Astrocyte (in vitro differentiated cells and primary cell): Measurements from ENCODE around the gene HSPA4. TPM values are rescaled to one million over a fixed set of nuclear protein-coding genes. Genes with fewer than 3 reads are reported as not detected.

Source experiments
- DNase-seq: peaks from one replicate; pipeline ENCODE4 v3.0.0-alpha.2; 2010; ENCODE audit warnings: low read depth
- FAIRE-seq: peaks from 2 replicates; lab custom pipeline; 2011; peaks lifted over from hg19 to GRCh38; lab: Jason Lieb, UNC
- H2AFZ ChIP-seq: 2 replicates; pipeline ENCODE4 v1.6.0; 2012; ENCODE audit warnings: low read depth, low read length, inconsistent platforms
- H3K27ac ChIP-seq: 2 replicates; pipeline ENCODE4 v1.5.1; 2011; ENCODE audit warnings: low read depth, low read length, inconsistent platforms
- H3K27me3 ChIP-seq: 2 replicates; pipeline ENCODE4 v1.6.0; 2011; ENCODE audit warnings: low read length, inconsistent platforms; ENCODE audit not compliant: insufficient read depth
- H3K36me3 ChIP-seq: 2 replicates; pipeline ENCODE4 v1.5.1; 2011; ENCODE audit warnings: low read length, inconsistent platforms; ENCODE audit not compliant: insufficient read depth
- H3K4me1 ChIP-seq: 2 replicates; pipeline ENCODE4 v1.5.1; 2011; ENCODE audit warnings: low read length, inconsistent platforms; ENCODE audit not compliant: insufficient read depth
- H3K4me2 ChIP-seq: 2 replicates; pipeline ENCODE4 v1.6.0; 2012; ENCODE audit warnings: low read length, inconsistent platforms
- H3K4me3 ChIP-seq: 2 replicates; pipeline ENCODE4 v1.5.1; 2011; ENCODE audit warnings: low read depth, mild to moderate bottlenecking, low read length, inconsistent platforms; ENCODE audit not compliant: insufficient read depth
- H3K79me2 ChIP-seq: 2 replicates; pipeline ENCODE4 v1.6.0; 2012; ENCODE audit warnings: mild to moderate bottlenecking, low read length, inconsistent platforms; ENCODE audit not compliant: insufficient read depth
- H3K9ac ChIP-seq: 2 replicates; pipeline ENCODE4 v1.6.0; 2012; ENCODE audit warnings: mild to moderate bottlenecking, low read length, inconsistent platforms
- H3K9me3 ChIP-seq: 2 replicates; pipeline ENCODE4 v1.5.1; 2012; ENCODE audit warnings: low read depth, mild to moderate bottlenecking, low read length, inconsistent platforms; ENCODE audit not compliant: insufficient read depth
- H4K20me1 ChIP-seq: 2 replicates; pipeline ENCODE4 v1.6.0; 2012; ENCODE audit warnings: low read length, inconsistent platforms; ENCODE audit not compliant: insufficient read depth
- H3K27ac Mint-ChIP-seq: one replicate; pipeline ENCODE4 v1.8.0; 2021; ENCODE audit warnings: mild to moderate bottlenecking, mixed read lengths; ENCODE audit not compliant: unreplicated experiment
- H3K27me3 Mint-ChIP-seq: one replicate; pipeline ENCODE4 v1.8.0; 2021; ENCODE audit warnings: low read depth, mixed read lengths; ENCODE audit not compliant: unreplicated experiment
- H3K36me3 Mint-ChIP-seq: one replicate; pipeline ENCODE4 v1.8.0; 2021; ENCODE audit warnings: low read depth, mixed read lengths; ENCODE audit not compliant: unreplicated experiment
- H3K4me1 Mint-ChIP-seq: one replicate; pipeline ENCODE4 v1.8.0; 2021; ENCODE audit warnings: low read depth, mixed read lengths; ENCODE audit not compliant: unreplicated experiment
- H3K4me3 Mint-ChIP-seq: one replicate; pipeline ENCODE4 v1.8.0; 2021; ENCODE audit warnings: mild to moderate bottlenecking, moderate library complexity, mixed read lengths; ENCODE audit not compliant: unreplicated experiment
- H3K9me3 Mint-ChIP-seq: one replicate; pipeline ENCODE4 v1.8.0; 2021; ENCODE audit warnings: mild to moderate bottlenecking, mixed read lengths; ENCODE audit not compliant: unreplicated experiment
- EZH2 ChIP-seq: IDR thresholded peaks from 2 replicates; pipeline ENCODE4 v1.6.1; 2012; ENCODE audit warnings: mild to moderate bottlenecking, low read length, inconsistent platforms; ENCODE audit not compliant: insufficient read depth
- total RNA-seq: library from RNA; stranded (reverse); gene quantifications from 2 replicates; pipeline ENCODE4 v1.2.1, GENCODE V29; 2021
- TF ChIP-seq, protein P1 (sequence below): IDR thresholded peaks from 2 replicates; pipeline ENCODE4 v1.5.1; 2011; ENCODE audit warnings: low read depth, mild to moderate bottlenecking, inconsistent platforms, low read length, moderate library complexity; ENCODE audit not compliant: insufficient read depth

HSPA4 gene
- total RNA-seq, 1 donor from 2014 or later = 210 TPM

DNA sequence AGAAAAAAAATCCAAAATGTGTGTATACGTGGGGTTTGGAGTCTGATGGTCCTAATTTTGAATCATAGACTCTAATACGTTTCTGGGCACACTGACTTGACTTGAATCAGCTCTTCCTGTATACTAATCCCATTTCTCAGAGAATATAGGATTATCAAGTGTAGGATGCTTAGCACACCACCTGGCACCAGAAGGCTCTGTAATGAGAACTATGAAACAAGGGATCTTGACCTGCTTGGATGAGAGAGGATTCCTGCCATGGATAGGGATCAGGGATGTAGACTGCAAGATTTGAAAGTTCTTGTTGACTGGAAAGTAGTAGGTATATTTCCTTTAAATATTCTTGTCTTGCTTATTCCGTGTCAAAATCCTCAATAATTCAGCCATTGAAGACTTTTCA, 7.8 kb downstream of the HSPA4 start:
- Histone ChIP-seq H3K4me2 (no peak overlapping the region), H3K36me3 (no peaks in the 10 kb centered on the region), H4K20me1 (peaks cover 95% of the 10 kb centered on the region), H3K79me2 (peaks cover 100% of the 10 kb centered on the region), H3K4me3 (no peak overlapping the region), H3K9me3 (no peaks in the 10 kb centered on the region), H2AFZ (no peak overlapping the region), H3K27ac (no peak overlapping the region), H3K4me1 (peaks cover 2% of the 10 kb centered on the region), H3K27me3 (no peaks in the 10 kb centered on the region), H3K9ac (no peak overlapping the region)
- no peak for TF ChIP-seq EZH2
- TF ChIP-seq, protein P1, sequence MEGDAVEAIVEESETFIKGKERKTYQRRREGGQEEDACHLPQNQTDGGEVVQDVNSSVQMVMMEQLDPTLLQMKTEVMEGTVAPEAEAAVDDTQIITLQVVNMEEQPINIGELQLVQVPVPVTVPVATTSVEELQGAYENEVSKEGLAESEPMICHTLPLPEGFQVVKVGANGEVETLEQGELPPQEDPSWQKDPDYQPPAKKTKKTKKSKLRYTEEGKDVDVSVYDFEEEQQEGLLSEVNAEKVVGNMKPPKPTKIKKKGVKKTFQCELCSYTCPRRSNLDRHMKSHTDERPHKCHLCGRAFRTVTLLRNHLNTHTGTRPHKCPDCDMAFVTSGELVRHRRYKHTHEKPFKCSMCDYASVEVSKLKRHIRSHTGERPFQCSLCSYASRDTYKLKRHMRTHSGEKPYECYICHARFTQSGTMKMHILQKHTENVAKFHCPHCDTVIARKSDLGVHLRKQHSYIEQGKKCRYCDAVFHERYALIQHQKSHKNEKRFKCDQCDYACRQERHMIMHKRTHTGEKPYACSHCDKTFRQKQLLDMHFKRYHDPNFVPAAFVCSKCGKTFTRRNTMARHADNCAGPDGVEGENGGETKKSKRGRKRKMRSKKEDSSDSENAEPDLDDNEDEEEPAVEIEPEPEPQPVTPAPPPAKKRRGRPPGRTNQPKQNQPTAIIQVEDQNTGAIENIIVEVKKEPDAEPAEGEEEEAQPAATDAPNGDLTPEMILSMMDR = no peak
- Mint-ChIP-seq H3K9me3 (no peaks in the 10 kb centered on the region), H3K27ac (no peak overlapping the region), H3K36me3 (no peaks in the 10 kb centered on the region), H3K27me3 (no peaks in the 10 kb centered on the region), H3K4me1 (peaks cover 12% of the 10 kb centered on the region), H3K4me3 (no peak overlapping the region)
- no peak for FAIRE-seq
- no peak for DNase-seq

DNA sequence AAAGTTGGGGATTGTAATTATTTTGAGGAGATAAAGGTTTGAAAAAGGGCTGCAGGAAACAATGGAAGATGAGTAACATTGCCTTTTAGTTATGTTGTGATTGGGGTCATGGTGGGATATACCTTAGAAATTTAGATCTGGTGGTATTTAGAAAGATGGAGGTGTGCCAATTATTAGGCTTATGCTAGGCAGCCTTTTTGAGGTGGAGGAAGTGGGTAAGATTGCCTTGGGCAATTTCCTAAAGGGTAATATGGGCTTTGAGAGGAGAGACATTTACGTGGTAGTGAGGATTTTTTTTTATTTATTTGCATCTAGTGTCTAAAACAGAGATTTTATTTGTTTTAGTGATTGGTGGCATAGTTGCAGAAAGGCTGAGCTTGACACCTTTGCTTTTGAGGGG, 10.5 kb downstream of the HSPA4 start:
- Histone ChIP-seq H3K27me3 (no peaks in the 10 kb centered on the region), H4K20me1 (peaks cover 93% of the 10 kb centered on the region), H3K4me3 (no peak overlapping the region), H2AFZ (no peak overlapping the region), H3K4me1 (no peaks in the 10 kb centered on the region), H3K9ac (no peak overlapping the region), H3K27ac (no peak overlapping the region), H3K36me3 (peaks cover 13% of the 10 kb centered on the region), H3K4me2 (no peak overlapping the region), H3K9me3 (no peaks in the 10 kb centered on the region), H3K79me2 (peaks cover 99% of the 10 kb centered on the region)
- FAIRE-seq (no peak), DNase-seq (no peak)
- H3K36me3 Mint-ChIP-seq = peaks cover 2% of the 10 kb centered on the region
- H3K27ac Mint-ChIP-seq = no peak overlapping the region
- no peak for TF ChIP-seq EZH2
- TF ChIP-seq, protein P1 = no peak
- H3K4me1 Mint-ChIP-seq = peaks cover 9% of the 10 kb centered on the region
- H3K27me3 Mint-ChIP-seq = no peaks in the 10 kb centered on the region
- no peaks in the 10 kb centered on the region for H3K9me3 Mint-ChIP-seq
- H3K4me3 Mint-ChIP-seq = no peak overlapping the region

DNA sequence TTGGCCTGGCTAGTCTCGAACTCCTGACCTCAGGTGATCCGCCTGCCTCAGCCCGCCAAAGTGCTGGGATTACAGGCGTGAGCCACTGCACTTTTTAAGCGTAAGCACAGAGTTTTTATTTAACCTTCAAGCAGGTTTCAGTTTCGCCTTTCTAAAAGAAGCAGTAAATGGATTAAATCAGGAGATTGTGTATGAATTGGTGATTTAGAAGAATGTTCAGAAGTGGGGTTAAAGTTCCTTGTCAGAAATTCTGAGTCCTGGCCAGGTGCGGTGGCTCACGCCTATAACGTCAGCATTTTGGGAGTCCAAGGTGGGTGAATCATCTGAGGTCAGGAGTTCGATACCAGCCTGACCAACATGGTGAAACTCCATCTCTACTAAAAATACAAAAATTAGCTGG, 12.2 kb downstream of the HSPA4 start:
- H3K27ac ChIP-seq = no peak overlapping the region
- DNase-seq (peak; percentile 45), FAIRE-seq (no peak)
- no peak overlapping the region for H3K4me3 Mint-ChIP-seq
- H3K4me3 ChIP-seq = no peak overlapping the region
- peaks cover 95% of the 10 kb centered on the region for H4K20me1 ChIP-seq
- H3K4me1 Mint-ChIP-seq = peaks cover 6% of the 10 kb centered on the region
- H3K27me3 ChIP-seq = no peaks in the 10 kb centered on the region
- H3K27ac Mint-ChIP-seq = no peak overlapping the region
- no peak for TF ChIP-seq EZH2
- TF ChIP-seq, protein P1 = no peak
- peaks cover 99% of the 10 kb centered on the region for H3K79me2 ChIP-seq
- H3K9ac ChIP-seq = no peak overlapping the region
- no peaks in the 10 kb centered on the region for H3K27me3 Mint-ChIP-seq
- no peaks in the 10 kb centered on the region for H3K9me3 Mint-ChIP-seq
- peaks cover 8% of the 10 kb centered on the region for H3K36me3 Mint-ChIP-seq
- H3K36me3 ChIP-seq = peaks cover 21% of the 10 kb centered on the region
- H3K9me3 ChIP-seq = no peaks in the 10 kb centered on the region
- peak overlapping the region; percentile 15 for H3K4me2 ChIP-seq
- no peaks in the 10 kb centered on the region for H3K4me1 ChIP-seq
- no peak overlapping the region for H2AFZ ChIP-seq
